H1 (cell line): ENCODE measurements around the gene PPIP5K1. TPM values are rescaled to one million over a fixed set of nuclear protein-coding genes. Genes with fewer than 3 reads are reported as not detected.

ENCODE experiments used
- CEBPB ChIP-seq: IDR thresholded peaks from 2 replicates; pipeline ENCODE4 v1.6.1; 2012; ENCODE audit warnings: low read depth, low read length
- POU5F1 ChIP-seq: IDR thresholded peaks from 2 replicates; pipeline ENCODE4 v1.6.1; 2011; ENCODE audit warnings: low read depth, mild to moderate bottlenecking, low read length, moderate library complexity
- SIN3A ChIP-seq, 2 experiments: IDR thresholded peaks in 1 of 2; conservative IDR thresholded peaks in 1 of 2; 2 replicates each; pipeline ENCODE4 v1.6.1; 2011 to 2012; ENCODE audit warnings: low read length in 2 of 2, improper control_type of control experiment in 1 of 2, low read depth in 1 of 2, mild to moderate bottlenecking in 1 of 2
- polyA plus RNA-seq, 7 experiments: library from polyadenylated mRNA; depleted of rRNA in 3 of 7; stranded (reverse) in 5 of 7; unstranded in 2 of 7; fragments of >200 nt in 5 of 7; fragments of 200-250 nt in 2 of 7; gene quantifications; 1 replicate in 5 of 7; 2 replicates in 1 of 7; 4 replicates in 1 of 7; pipeline versions ENCODE4 v1.2.1 to v1.2.3, GENCODE V29; 2011 to 2013; ENCODE audit warnings: missing spikeins in 2 of 7, mixed read lengths in 2 of 7
- total RNA-seq: library from RNA; stranded (reverse); fragmentation: NEBNext Ultra II Directional; extraction: Animal tissue kit (Norgen Biotek cat#: 25700); gene quantifications from 2 replicates; pipeline ENCODE4 v1.2.1, GENCODE V29; 2021
- TF ChIP-seq, protein P1 (sequence below): fragments of 300-600 bp; sonication (generic); IDR thresholded peaks from 2 replicates; pipeline ENCODE4 v1.7.1; 2012; ENCODE audit warnings: low read length, moderate library complexity, mild to moderate bottlenecking, inconsistent platforms; ENCODE audit not compliant: insufficient replicate concordance

PPIP5K1 gene
- total and polyA plus RNA-seq, 2 of the 8 experiments (the other 6 are each of a cell fraction or from before 2014, with no cell fraction given) = 18.8 to 22.7 TPM

DNA sequence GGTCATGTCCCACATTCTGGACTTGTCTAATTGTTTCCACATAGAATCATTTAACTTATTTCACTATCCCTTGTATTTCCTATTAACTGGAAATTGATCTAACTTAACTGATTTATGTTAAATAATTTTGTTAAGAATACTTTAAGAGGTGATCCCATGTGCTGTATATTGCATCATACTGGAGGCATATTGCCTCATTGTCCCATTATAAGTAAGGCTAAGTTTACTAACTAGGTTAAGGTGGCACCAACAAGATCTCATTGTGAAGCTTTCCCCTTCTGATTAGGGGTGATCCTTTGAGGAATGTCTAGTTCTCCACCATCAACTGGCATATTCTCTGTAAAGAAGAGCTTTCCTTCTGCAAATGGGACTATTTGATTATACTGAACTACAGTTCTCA lies 48.2 kb downstream of the PPIP5K1 start (continued):
- TF ChIP-seq, protein P1, sequence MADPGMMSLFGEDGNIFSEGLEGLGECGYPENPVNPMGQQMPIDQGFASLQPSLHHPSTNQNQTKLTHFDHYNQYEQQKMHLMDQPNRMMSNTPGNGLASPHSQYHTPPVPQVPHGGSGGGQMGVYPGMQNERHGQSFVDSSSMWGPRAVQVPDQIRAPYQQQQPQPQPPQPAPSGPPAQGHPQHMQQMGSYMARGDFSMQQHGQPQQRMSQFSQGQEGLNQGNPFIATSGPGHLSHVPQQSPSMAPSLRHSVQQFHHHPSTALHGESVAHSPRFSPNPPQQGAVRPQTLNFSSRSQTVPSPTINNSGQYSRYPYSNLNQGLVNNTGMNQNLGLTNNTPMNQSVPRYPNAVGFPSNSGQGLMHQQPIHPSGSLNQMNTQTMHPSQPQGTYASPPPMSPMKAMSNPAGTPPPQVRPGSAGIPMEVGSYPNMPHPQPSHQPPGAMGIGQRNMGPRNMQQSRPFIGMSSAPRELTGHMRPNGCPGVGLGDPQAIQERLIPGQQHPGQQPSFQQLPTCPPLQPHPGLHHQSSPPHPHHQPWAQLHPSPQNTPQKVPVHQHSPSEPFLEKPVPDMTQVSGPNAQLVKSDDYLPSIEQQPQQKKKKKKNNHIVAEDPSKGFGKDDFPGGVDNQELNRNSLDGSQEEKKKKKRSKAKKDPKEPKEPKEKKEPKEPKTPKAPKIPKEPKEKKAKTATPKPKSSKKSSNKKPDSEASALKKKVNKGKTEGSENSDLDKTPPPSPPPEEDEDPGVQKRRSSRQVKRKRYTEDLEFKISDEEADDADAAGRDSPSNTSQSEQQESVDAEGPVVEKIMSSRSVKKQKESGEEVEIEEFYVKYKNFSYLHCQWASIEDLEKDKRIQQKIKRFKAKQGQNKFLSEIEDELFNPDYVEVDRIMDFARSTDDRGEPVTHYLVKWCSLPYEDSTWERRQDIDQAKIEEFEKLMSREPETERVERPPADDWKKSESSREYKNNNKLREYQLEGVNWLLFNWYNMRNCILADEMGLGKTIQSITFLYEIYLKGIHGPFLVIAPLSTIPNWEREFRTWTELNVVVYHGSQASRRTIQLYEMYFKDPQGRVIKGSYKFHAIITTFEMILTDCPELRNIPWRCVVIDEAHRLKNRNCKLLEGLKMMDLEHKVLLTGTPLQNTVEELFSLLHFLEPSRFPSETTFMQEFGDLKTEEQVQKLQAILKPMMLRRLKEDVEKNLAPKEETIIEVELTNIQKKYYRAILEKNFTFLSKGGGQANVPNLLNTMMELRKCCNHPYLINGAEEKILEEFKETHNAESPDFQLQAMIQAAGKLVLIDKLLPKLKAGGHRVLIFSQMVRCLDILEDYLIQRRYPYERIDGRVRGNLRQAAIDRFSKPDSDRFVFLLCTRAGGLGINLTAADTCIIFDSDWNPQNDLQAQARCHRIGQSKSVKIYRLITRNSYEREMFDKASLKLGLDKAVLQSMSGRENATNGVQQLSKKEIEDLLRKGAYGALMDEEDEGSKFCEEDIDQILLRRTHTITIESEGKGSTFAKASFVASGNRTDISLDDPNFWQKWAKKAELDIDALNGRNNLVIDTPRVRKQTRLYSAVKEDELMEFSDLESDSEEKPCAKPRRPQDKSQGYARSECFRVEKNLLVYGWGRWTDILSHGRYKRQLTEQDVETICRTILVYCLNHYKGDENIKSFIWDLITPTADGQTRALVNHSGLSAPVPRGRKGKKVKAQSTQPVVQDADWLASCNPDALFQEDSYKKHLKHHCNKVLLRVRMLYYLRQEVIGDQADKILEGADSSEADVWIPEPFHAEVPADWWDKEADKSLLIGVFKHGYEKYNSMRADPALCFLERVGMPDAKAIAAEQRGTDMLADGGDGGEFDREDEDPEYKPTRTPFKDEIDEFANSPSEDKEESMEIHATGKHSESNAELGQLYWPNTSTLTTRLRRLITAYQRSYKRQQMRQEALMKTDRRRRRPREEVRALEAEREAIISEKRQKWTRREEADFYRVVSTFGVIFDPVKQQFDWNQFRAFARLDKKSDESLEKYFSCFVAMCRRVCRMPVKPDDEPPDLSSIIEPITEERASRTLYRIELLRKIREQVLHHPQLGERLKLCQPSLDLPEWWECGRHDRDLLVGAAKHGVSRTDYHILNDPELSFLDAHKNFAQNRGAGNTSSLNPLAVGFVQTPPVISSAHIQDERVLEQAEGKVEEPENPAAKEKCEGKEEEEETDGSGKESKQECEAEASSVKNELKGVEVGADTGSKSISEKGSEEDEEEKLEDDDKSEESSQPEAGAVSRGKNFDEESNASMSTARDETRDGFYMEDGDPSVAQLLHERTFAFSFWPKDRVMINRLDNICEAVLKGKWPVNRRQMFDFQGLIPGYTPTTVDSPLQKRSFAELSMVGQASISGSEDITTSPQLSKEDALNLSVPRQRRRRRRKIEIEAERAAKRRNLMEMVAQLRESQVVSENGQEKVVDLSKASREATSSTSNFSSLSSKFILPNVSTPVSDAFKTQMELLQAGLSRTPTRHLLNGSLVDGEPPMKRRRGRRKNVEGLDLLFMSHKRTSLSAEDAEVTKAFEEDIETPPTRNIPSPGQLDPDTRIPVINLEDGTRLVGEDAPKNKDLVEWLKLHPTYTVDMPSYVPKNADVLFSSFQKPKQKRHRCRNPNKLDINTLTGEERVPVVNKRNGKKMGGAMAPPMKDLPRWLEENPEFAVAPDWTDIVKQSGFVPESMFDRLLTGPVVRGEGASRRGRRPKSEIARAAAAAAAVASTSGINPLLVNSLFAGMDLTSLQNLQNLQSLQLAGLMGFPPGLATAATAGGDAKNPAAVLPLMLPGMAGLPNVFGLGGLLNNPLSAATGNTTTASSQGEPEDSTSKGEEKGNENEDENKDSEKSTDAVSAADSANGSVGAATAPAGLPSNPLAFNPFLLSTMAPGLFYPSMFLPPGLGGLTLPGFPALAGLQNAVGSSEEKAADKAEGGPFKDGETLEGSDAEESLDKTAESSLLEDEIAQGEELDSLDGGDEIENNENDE = no peak
- TF ChIP-seq SIN3A (conservative IDR thresholded peaks at IDR 0.05 in 1 of 2, IDR thresholded peaks at IDR 0.05 in 1 of 2; ENCODE audit: low read depth in 1 of 2, low read length in 2 of 2) = no peak
- peak; percentile 95 for TF ChIP-seq CEBPB
- TF ChIP-seq POU5F1 = no peak
- TF ChIP-seq, all 59 proteins: peak for 2
